HepG2 (cell line): ENCODE data around the gene CHAF1A. TPM values are rescaled to one million over a fixed set of nuclear protein-coding genes. Genes with fewer than 3 reads are reported as not detected.

Experiments
- ATAC-seq: fragments of 200-7000 bp; cut with Tn5 transposase; 3 replicates; pipeline ENCODE4 v1.9.1; 2020; ENCODE audit warnings: mild to moderate bottlenecking, moderate library complexity
- BruUV-seq: library from RNA; stranded (reverse); fragments of 400-500 nt; replicated peaks from 2 replicates; lab custom pipeline; 2021; lab: Mats Ljungman, UMichigan
- CTCF ChIA-PET: fragments of 300-600 bp; formaldehyde crosslinking; extraction: SDS; loops from one replicate; lab custom pipeline; 2021; ENCODE audit warnings: low total read pairs, inconsistent platforms, low intra/inter-chr PET ratio; lab: Yijun Ruan, JAX
- POLR2A ChIA-PET: fragments of 350-600 bp; sonication (Branson Sonifier 250); formaldehyde crosslinking; loops from one replicate; lab custom pipeline; 2020; ENCODE audit warnings: antibody characterized with exemption, inconsistent platforms; lab: Yijun Ruan, JAX
- DNase-seq: peaks from one replicate; pipeline ENCODE4 v3.0.0-alpha.2; 2015; ENCODE audit warnings: low spot score
- FAIRE-seq: peaks from 3 replicates; lab custom pipeline; 2011; peaks lifted over from hg19 to GRCh38; lab: Jason Lieb, UNC
- H2AFZ ChIP-seq: one replicate; pipeline ENCODE4 v1.6.1; 2011; ENCODE audit warnings: low read length, inconsistent platforms
- H3K27ac ChIP-seq: fragments of 300-600 bp; 3 replicates; pipeline ENCODE4 v1.8.0; 2011; ENCODE audit warnings: mixed run types, mild to moderate bottlenecking, mixed read lengths, low read length, inconsistent platforms; ENCODE audit not compliant: insufficient read depth; ENCODE audit errors: extremely low read length
- H3K27me3 ChIP-seq, 2 experiments: fragments of 200-600 bp in 1 of 2; 2 replicates in 1 of 2; 3 replicates in 1 of 2; pipeline versions ENCODE4 v1.6.0 to v1.8.0; 2011; ENCODE audit warnings: low read length in 2 of 2, mild to moderate bottlenecking in 2 of 2, moderate library complexity in 2 of 2, inconsistent platforms in 1 of 2; ENCODE audit not compliant: insufficient read depth in 2 of 2, control insufficient read depth in 1 of 2
- H3K36me3 ChIP-seq, 2 experiments: fragments of 200-600 bp in 1 of 2; replicated peaks in 1 of 2; 2 replicates in 1 of 2; 3 replicates in 1 of 2; pipeline versions ENCODE4 v1.5.1 to v1.8.0; 2011; ENCODE audit warnings: low read length in 2 of 2, inconsistent platforms in 1 of 2; ENCODE audit not compliant: insufficient read depth in 2 of 2, control insufficient read depth in 1 of 2
- H3K4me1 ChIP-seq: 2 replicates; pipeline ENCODE4 v1.5.1; 2012; ENCODE audit warnings: low read length, inconsistent platforms; ENCODE audit not compliant: insufficient read depth
- H3K4me2 ChIP-seq: 2 replicates; pipeline ENCODE4 v1.6.0; 2011; ENCODE audit warnings: low read depth, low read length, inconsistent platforms
- H3K4me3 ChIP-seq, 3 experiments: fragments of 200-600 bp in 1 of 3; sonication (generic), shearing (Covaris generic) in 1 of 3; replicated peaks in 1 of 3; 2 replicates each; pipeline ENCODE4 v1.5.1; 2011 to 2016; ENCODE audit warnings: low read length in 3 of 3, inconsistent platforms in 2 of 3, low read depth in 2 of 3, mild to moderate bottlenecking in 2 of 3, control low read depth in 1 of 3, mixed read lengths in 1 of 3; ENCODE audit not compliant: insufficient read depth in 1 of 3
- H3K79me2 ChIP-seq: one replicate; pipeline ENCODE4 v1.6.1; 2011; ENCODE audit warnings: low read length, inconsistent platforms; ENCODE audit not compliant: insufficient read depth
- H3K9ac ChIP-seq: 2 replicates; pipeline ENCODE4 v1.6.0; 2011; ENCODE audit warnings: mild to moderate bottlenecking, low read depth, low read length, inconsistent platforms; ENCODE audit not compliant: insufficient read depth
- H3K9me3 ChIP-seq: 2 replicates; pipeline ENCODE4 v1.5.1; 2012; ENCODE audit warnings: mild to moderate bottlenecking, low read length
- H4K20me1 ChIP-seq: 2 replicates; pipeline ENCODE4 v1.6.0; 2011; ENCODE audit warnings: inconsistent platforms, mild to moderate bottlenecking, low read length, moderate library complexity; ENCODE audit not compliant: insufficient read depth
- BRF2 ChIP-seq: sonication (generic); formaldehyde crosslinking; IDR thresholded peaks from 2 replicates; pipeline ENCODE4 v1.8.1; 2022; ENCODE audit warnings: mild to moderate bottlenecking, missing genetic modification reagents
- GTF3A ChIP-seq: sonication (generic); formaldehyde crosslinking; conservative IDR thresholded peaks from 2 replicates; pipeline ENCODE4 v1.4.0; 2020; ENCODE audit warnings: mild to moderate bottlenecking, missing genetic modification reagents
- HNRNPL ChIP-seq: fragments of 200-400 bp; formaldehyde crosslinking; IDR thresholded peaks from 2 replicates; pipeline ENCODE4 v1.6.1; 2017; ENCODE audit warnings: mild to moderate bottlenecking, low read depth, low read length
- KMT2B ChIP-seq: IDR thresholded peaks from 2 replicates; pipeline ENCODE4 v1.6.1; 2016; ENCODE audit warnings: missing genetic modification reagents, missing compliant biosample characterization
- MEF2D ChIP-seq: sonication (generic); formaldehyde crosslinking; IDR thresholded peaks from 2 replicates; pipeline ENCODE4 v1.5.1; 2020; ENCODE audit warnings: mild to moderate bottlenecking, missing genetic modification reagents
- ZNF121 ChIP-seq: sonication (generic); formaldehyde crosslinking; IDR thresholded peaks from 2 replicates; pipeline ENCODE4 v1.5.0; 2020; ENCODE audit warnings: mild to moderate bottlenecking, missing genetic modification reagents
- ZSCAN29 ChIP-seq: sonication (generic); formaldehyde crosslinking; conservative IDR thresholded peaks from 2 replicates; pipeline ENCODE4 v1.4.0; 2020; ENCODE audit warnings: mild to moderate bottlenecking, missing genetic modification reagents
- WGBS: methylation state at CpG from one replicate; pipeline ENCODE4 v1.1.6; 2017; ENCODE audit warnings: low lambda C conversion rate; 5-methylcytosine and 5-hydroxymethylcytosine counted together
- in situ Hi-C: cut with HindIII; loops from 2 replicates; pipeline ENCODE4 v1.10.0; 2017; ENCODE audit warnings: low pct_unique_long_range_greater_than_20kb; ENCODE audit not compliant: extremely low pct_ligation_motif_present
- intact Hi-C: fragments of 100-400 bp; cut with micrococcal nuclease; formaldehyde crosslinking; loops from one replicate; pipeline ENCODE4 v1.10.0; 2022; ENCODE audit not compliant: unreplicated experiment
- polyA plus RNA-seq, 8 experiments: library from polyadenylated mRNA; depleted of rRNA in 3 of 8; stranded (reverse) in 7 of 8; unstranded in 1 of 8; fragments of >200 nt; fragmentation: Illumina TruSeq in 4 of 8; extraction: Trizol in 4 of 8; gene quantifications; 2 replicates each; pipeline versions ENCODE4 v1.2.1 to v1.2.3, GENCODE V29; 2011 to 2016; ENCODE audit warnings: low read depth in 4 of 8, missing spikeins in 1 of 8, mixed read lengths in 1 of 8; ENCODE audit not compliant: insufficient read depth in 1 of 8
- total RNA-seq, 5 experiments: library from RNA; depleted of rRNA; stranded (reverse); fragments of >200 nt; fragmentation: Illumina TruSeq; extraction: Trizol; gene quantifications; 2 replicates each; pipeline ENCODE4 v1.2.3, GENCODE V29; 2016; ENCODE audit warnings: low read depth in 1 of 5

CHAF1A gene
- total and polyA plus RNA-seq, 2 of the 13 experiments (the other 11 are each of a cell fraction or from before 2014, with no cell fraction given), result 11.0 to 34.8 TPM

- peaks cover 31% of the 10 kb centered on the region for H3K4me1 ChIP-seq
- WGBS, result 94% methylated on average over 24 of the region's 31 CpGs
- H3K4me2 ChIP-seq, result no peak overlapping the region
- ChIA-PET CTCF (no interaction called here), POLR2A (no interaction called here)
- no peak overlapping the region for H2AFZ ChIP-seq
- peaks cover 12 to 29% of the 10 kb centered on the region in 2 experiments; a peak in 4 of 5 replicates for H3K36me3 ChIP-seq
- in situ Hi-C loops (no loop called here), intact Hi-C loops (no loop called here)
- H3K9me3 ChIP-seq, result no peaks in the 10 kb centered on the region
- no peaks in the 10 kb centered on the region for H3K27me3 ChIP-seq
- peaks cover 51% of the 10 kb centered on the region for H3K79me2 ChIP-seq
- DNase-seq (no peak), ATAC-seq (no peak), FAIRE-seq (no peak)
- H3K27ac ChIP-seq, result no peak overlapping the region
- no peak for TF ChIP-seq BRF2
- no peak for TF ChIP-seq ZSCAN29 (CRISPR knock-in tag)
- no peak for TF ChIP-seq GTF3A (CRISPR knock-in tag)
- TF ChIP-seq HNRNPL, result 0 out of 2 replicates have a peak, but pooled peaks have one; percentile 60
- TF ChIP-seq KMT2B, result no peak
- TF ChIP-seq ZNF121 (CRISPR knock-in tag), result 0 out of 2 replicates have a peak, but pooled peaks have one; percentile 55
- TF ChIP-seq MEF2D, result no peak
- no TSS peak for BruUV-seq
- no peak overlapping the region for H3K9ac ChIP-seq
- no peaks in the 10 kb centered on the region; the same call in 1 of the 2 replicates for H4K20me1 ChIP-seq
- H3K4me3 ChIP-seq, result no peak overlapping the region
Observed at GRCh38 chr19:4371247-4372164, 30.9 kb upstream of the CHAF1A start.
